GM12878 (cell line): ENCODE measurements around the gene CYB5B. TPM values are rescaled to one million over a fixed set of nuclear protein-coding genes. Genes with fewer than 3 reads are reported as not detected.

Experiments used
- ATAC-seq: fragments of 200-7000 bp; cut with Tn5 transposase; 3 replicates; pipeline ENCODE4 v1.9.1; 2020; ENCODE audit warnings: mild to moderate bottlenecking, moderate library complexity
- Bru-seq: library from RNA; stranded (reverse); fragments of 400-500 nt; gene quantifications from one replicate; lab custom pipeline; 2021; lab: Mats Ljungman, UMichigan
- BruChase-seq, 2 experiments: library from RNA; stranded (reverse); fragments of 400-500 nt; gene quantifications; one replicate each; lab custom pipeline; 2021; lab: Mats Ljungman, UMichigan
- BruUV-seq: library from RNA; stranded (reverse); fragments of 400-500 nt; replicated peaks from 2 replicates; lab custom pipeline; 2021; lab: Mats Ljungman, UMichigan
- CTCF ChIA-PET: fragments of 300-600 bp; sonication (Branson Sonifier 250); formaldehyde crosslinking; extraction: SDS; loops from one replicate; lab custom pipeline; 2021; ENCODE audit warnings: inconsistent platforms; lab: Yijun Ruan, JAX
- POLR2A ChIA-PET: fragments of 350-600 bp; formaldehyde crosslinking; extraction: SDS; loops from one replicate; lab custom pipeline; 2021; ENCODE audit warnings: inconsistent platforms; lab: Charles Lee
- RAD21 ChIA-PET: fragments of 300-600 bp; sonication (Branson Sonifier 250); formaldehyde crosslinking; loops from one replicate; lab custom pipeline; 2023; ENCODE audit warnings: antibody characterized with exemption; ENCODE audit not compliant: unreplicated experiment; lab: Charles Lee
- SMC1A ChIA-PET: fragments of 300-600 bp; sonication (Branson Sonifier 250); formaldehyde crosslinking; loops from one replicate; lab custom pipeline; 2023; ENCODE audit not compliant: unreplicated experiment, uncharacterized antibody; lab: Charles Lee
- DNase-seq: peaks from one replicate; pipeline ENCODE4 v3.0.0-alpha.2; 2011; ENCODE audit warnings: low read depth, low spot score
- FAIRE-seq: peaks from 3 replicates; lab custom pipeline; 2011; peaks lifted over from hg19 to GRCh38; lab: Jason Lieb, UNC
- H2AFZ ChIP-seq: 2 replicates; pipeline ENCODE4 v1.6.0; 2011; ENCODE audit warnings: low read depth, low read length, control low read depth; ENCODE audit not compliant: control insufficient read depth
- H3K27ac ChIP-seq: 2 replicates; pipeline ENCODE4 v1.5.1; 2011; ENCODE audit warnings: control low read depth; ENCODE audit not compliant: control insufficient read depth, insufficient read depth
- H3K27me3 ChIP-seq, 2 experiments: replicated peaks in 1 of 2; 2 replicates each; pipeline versions ENCODE4 v1.6.0 to v1.6.1; 2011; ENCODE audit warnings: low read length in 1 of 2; ENCODE audit not compliant: control insufficient read depth in 2 of 2, insufficient read depth in 2 of 2
- H3K36me3 ChIP-seq, 2 experiments: 2 replicates each; pipeline ENCODE4 v1.5.1; 2011; ENCODE audit warnings: low read length in 1 of 2; ENCODE audit not compliant: control insufficient read depth in 2 of 2, insufficient read depth in 2 of 2
- H3K4me1 ChIP-seq: 2 replicates; pipeline ENCODE4 v1.6.1; 2011; ENCODE audit warnings: mild to moderate bottlenecking, low read length, moderate library complexity, mixed read lengths; ENCODE audit not compliant: control insufficient read depth, insufficient read depth
- H3K4me2 ChIP-seq: 2 replicates; pipeline ENCODE4 v1.6.0; 2011; ENCODE audit warnings: control low read depth; ENCODE audit not compliant: control insufficient read depth, insufficient read depth
- H3K4me3 ChIP-seq: fragments of 200-600 bp; sonication (generic); 2 replicates; pipeline ENCODE4 v1.5.1; 2016
- H3K79me2 ChIP-seq: 2 replicates; pipeline ENCODE4 v1.6.0; 2011; ENCODE audit warnings: low read length; ENCODE audit not compliant: control insufficient read depth, insufficient read depth
- H3K9ac ChIP-seq: 2 replicates; pipeline ENCODE4 v1.8.0; 2011; ENCODE audit warnings: low read length, control low read depth, mixed read lengths; ENCODE audit not compliant: control insufficient read depth, insufficient read depth
- H3K9me3 ChIP-seq: replicated peaks from 3 replicates; pipeline ENCODE4 v1.5.1; 2011; ENCODE audit warnings: mild to moderate bottlenecking, low read length; ENCODE audit not compliant: control insufficient read depth, insufficient read depth
- H4K20me1 ChIP-seq: 2 replicates; pipeline ENCODE4 v1.6.0; 2011; ENCODE audit not compliant: control insufficient read depth, insufficient read depth
- ATF7 ChIP-seq: fragments of 450-650 bp; IDR thresholded peaks from 2 replicates; pipeline ENCODE4 v1.6.1; 2016; ENCODE audit warnings: low read depth, mild to moderate bottlenecking
- BRCA1 ChIP-seq: IDR thresholded peaks from 2 replicates; pipeline ENCODE4 v1.6.1; 2011; ENCODE audit warnings: low read depth, low read length, improper control_type of control experiment
- IRF5 ChIP-seq: fragments of 450-650 bp; IDR thresholded peaks from 2 replicates; pipeline ENCODE4 v1.6.1; 2017; ENCODE audit warnings: borderline replicate concordance
- RFX5 ChIP-seq: IDR thresholded peaks from 2 replicates; pipeline ENCODE4 v1.6.1; 2011; ENCODE audit warnings: low read depth, low read length, improper control_type of control experiment
- SREBF2 ChIP-seq: IDR thresholded peaks from 2 replicates; pipeline ENCODE4 v1.6.1; 2012; ENCODE audit warnings: mild to moderate bottlenecking, low read length
- STAT3 ChIP-seq: IDR thresholded peaks from 2 replicates; pipeline ENCODE4 v1.6.1; 2011; ENCODE audit warnings: low read depth, low read length, improper control_type of control experiment
- ZNF384 ChIP-seq: IDR thresholded peaks from 2 replicates; pipeline ENCODE4 v1.6.1; 2012; ENCODE audit warnings: low read depth, mild to moderate bottlenecking, low read length, improper control_type of control experiment, borderline replicate concordance
- ZNF592 ChIP-seq: fragments of 450-650 bp; IDR thresholded peaks from 2 replicates; pipeline ENCODE4 v1.6.1; 2017; ENCODE audit warnings: mild to moderate bottlenecking, moderate library complexity
- WGBS: methylation state at CpG from one replicate; pipeline ENCODE4 v1.1.6; 2016; ENCODE audit warnings: low lambda C conversion rate; ENCODE audit not compliant: insufficient replicate concordance, insufficient coverage; ENCODE audit errors: missing lambda C conversion rate; 5-methylcytosine and 5-hydroxymethylcytosine counted together
- in situ Hi-C: fragments of 300-500 bp; cut with MboI; formaldehyde crosslinking; loops from 9 replicates; pipeline ENCODE4 v1.14.3; 2018; ENCODE audit warnings: mixed read lengths
- intact Hi-C: fragments of 100-400 bp; cut with micrococcal nuclease; formaldehyde crosslinking; loops from one replicate; pipeline ENCODE4 v1.14.2; 2022; ENCODE audit not compliant: unreplicated experiment
- long read RNA-seq, 2 experiments: library from polyadenylated mRNA; unstranded; transcript quantifications; one replicate each; pipeline ENCODE4 v2.0.0, GENCODE V29; 2019 to 2020
- polyA minus RNA-seq, 3 experiments: library from RNA; depleted of rRNA, polyadenylated mRNA; stranded (reverse); fragments of >200 nt; gene quantifications; 2 replicates each; pipeline ENCODE4 v1.2.3, GENCODE V29; 2011
- polyA plus RNA-seq, 11 experiments: library from polyadenylated mRNA; depleted of rRNA in 4 of 11; unstranded in 6 of 11; stranded (reverse) in 5 of 11; fragments of >200 nt; fragmentation: Nextera tagmentation in 4 of 11; fragmentation: Illumina TruSeq in 1 of 11; extraction: Ambion mirVana in 4 of 11; extraction: Trizol in 1 of 11; gene quantifications; 1 replicate in 1 of 11; 2 replicates in 10 of 11; pipeline versions ENCODE4 v1.2.1 to v1.2.3, GENCODE V29; 2011 to 2016; ENCODE audit warnings: inconsistent platforms in 2 of 11, missing spikeins in 2 of 11, low read depth in 1 of 11
- total RNA-seq, 4 experiments: library from RNA; depleted of rRNA in 3 of 4; stranded (reverse); fragments of >200 nt in 3 of 4; fragmentation: Illumina TruSeq in 1 of 4; extraction: Trizol in 1 of 4; gene quantifications; 2 replicates each; pipeline versions ENCODE4 v1.2.1 to v1.2.3, GENCODE V29; 2013 to 2021
- TF ChIP-seq, protein P1 (sequence below): IDR thresholded peaks from 2 replicates; pipeline ENCODE4 v1.6.1; 2011; ENCODE audit warnings: mild to moderate bottlenecking, low read depth, low read length, moderate library complexity; ENCODE audit not compliant: insufficient replicate concordance

Gene CYB5B, protein sequence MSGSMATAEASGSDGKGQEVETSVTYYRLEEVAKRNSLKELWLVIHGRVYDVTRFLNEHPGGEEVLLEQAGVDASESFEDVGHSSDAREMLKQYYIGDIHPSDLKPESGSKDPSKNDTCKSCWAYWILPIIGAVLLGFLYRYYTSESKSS
- total RNA-seq (2013; cell fraction: nucleolus; rRNA removed): 94.6 and 94.7 TPM in 2 replicates
- total RNA-seq (2014; rRNA removed) (161 and 206 TPM in 2 replicates), total RNA-seq (2014; rRNA removed; fragmentation: Illumina TruSeq; extraction: Trizol) (175 and 180 TPM in 2 replicates), total RNA-seq (2021) (168 TPM in 2 replicates), polyA plus RNA-seq (2011; rRNA removed) (293 and 322 TPM in 2 replicates), polyA plus RNA-seq (2014; fragmentation: Illumina TruSeq; extraction: Trizol) (305 and 355 TPM in 2 replicates), polyA plus RNA-seq (2014; fragmentation: Nextera tagmentation; extraction: Ambion mirVana) (100 to 1,000 TPM; 170 to 182 TPM), polyA plus RNA-seq (2014; rRNA removed) (141 and 145 TPM in 2 replicates), polyA plus RNA-seq (2016; fragmentation: Nextera tagmentation; extraction: Ambion mirVana) (100 to 1,000 TPM; 239 to 244 TPM), polyA minus RNA-seq (2011; rRNA and poly(A)+ RNA removed) (219 and 220 TPM in 2 replicates), Bru-seq, nascent RNA (percentile 84 among the genes with signal in this experiment), BruChase-seq, experiment 1, labeled RNA remaining after a 6-hour chase (percentile 87 among the genes with signal in this experiment), BruChase-seq, experiment 2, labeled RNA remaining after a 2-hour chase (percentile 87 among the genes with signal in this experiment)
- 42.6 TPM for polyA plus RNA-seq (2011; ENCODE audit: low read depth)
- polyA plus RNA-seq (2011; cell fraction: cytosol; rRNA removed): 176 and 203 TPM in 2 replicates
- polyA plus RNA-seq (2011; cell fraction: nucleus; rRNA removed): 71.0 and 74.5 TPM in 2 replicates
- polyA plus RNA-seq (2012): 89.1 and 101 TPM in 2 replicates
- 31.8 and 52.9 TPM in 2 replicates for polyA minus RNA-seq (2011; cell fraction: cytosol; rRNA and poly(A)+ RNA removed)
- polyA minus RNA-seq (2011; cell fraction: nucleus; rRNA and poly(A)+ RNA removed): 32.6 and 58.0 TPM in 2 replicates
- long read RNA-seq, experiment 1, full-length matches to known transcripts: 198 of 206 reads
- long read RNA-seq, experiment 1, partial matches to known transcripts: 1 of 206 reads
- long read RNA-seq, experiment 1, other reads (novel, unspliced or antisense): 7 of 206 reads
- long read RNA-seq, experiment 2, full-length matches to known transcripts: 1,021 of 1,053 reads
- long read RNA-seq, experiment 2, partial matches to known transcripts: 4 of 1,053 reads
- long read RNA-seq, experiment 2, other reads (novel, unspliced or antisense): 28 of 1,053 reads

DNA sequence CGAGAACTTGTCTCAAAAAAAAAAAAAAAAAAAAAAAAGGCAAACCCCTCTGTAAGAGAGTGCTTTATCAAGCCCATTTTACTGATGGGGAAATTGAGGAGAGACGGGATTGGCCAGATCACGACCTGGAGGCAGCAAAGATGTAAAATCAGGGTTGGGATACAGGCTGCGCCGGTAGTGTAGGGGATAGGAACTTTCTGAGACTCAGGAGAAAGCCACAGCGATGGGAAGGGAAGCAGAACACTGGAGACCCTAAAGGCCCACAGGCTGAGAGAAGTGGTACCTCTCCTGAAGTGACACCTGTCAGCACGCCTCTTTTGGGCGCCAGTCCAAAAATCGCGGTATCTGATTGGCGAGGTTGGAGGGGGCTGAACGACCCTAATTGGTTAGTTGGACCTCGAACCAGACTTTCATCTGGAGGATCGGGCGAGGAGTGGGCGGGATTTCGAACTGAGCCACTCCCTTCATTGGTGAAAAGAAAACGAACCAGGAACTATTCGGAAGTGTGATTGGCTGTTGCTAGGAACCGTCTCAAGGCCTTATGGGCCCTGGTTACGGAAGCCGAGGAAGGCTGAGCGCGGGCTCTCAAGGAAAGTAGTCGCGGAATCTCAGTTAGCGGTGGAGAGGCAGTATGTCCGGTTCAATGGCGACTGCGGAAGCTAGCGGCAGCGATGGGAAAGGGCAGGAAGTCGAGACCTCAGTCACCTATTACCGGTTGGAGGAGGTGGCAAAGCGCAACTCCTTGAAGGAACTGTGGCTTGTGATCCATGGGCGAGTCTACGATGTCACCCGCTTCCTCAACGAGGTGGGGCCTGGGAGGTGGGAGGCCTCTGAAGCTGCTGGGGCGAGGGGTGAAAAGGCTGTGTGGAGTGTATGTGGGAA is at the start of gene CYB5B:
TSS of gene CYB5B (plus strand) at position 567 of the 882 bp plus-strand sequence. CDS start at position 632, 65 bp downstream.
- ChIA-PET POLR2A (interaction anchor here (0.5 to 1.7 kb wide), 7 partner anchors 10 to 145 kb away, joined by 3 to 12 read pairs (median 4); no protein-coding TSS in a partner anchor), CTCF (interaction anchor here (0.6 to 1.8 kb wide), 5 partner anchors 11 to 202 kb away, joined by 3 to 9 read pairs (median 6); no protein-coding TSS in a partner anchor), RAD21 (interaction anchor here (0.7 to 1.6 kb wide), 10 partner anchors 11 to 144 kb away, joined by 3 to 9 read pairs (median 4); no protein-coding TSS in a partner anchor), SMC1A (interaction anchor here (0.6 to 2.5 kb wide), 19 partner anchors 9 to 236 kb away, joined by 3 to 13 read pairs (median 4); no protein-coding TSS in a partner anchor)
- H3K4me1 ChIP-seq: no peaks in the 10 kb centered on the region
- peak; percentile 98 for ATAC-seq
- H3K4me3 ChIP-seq: peak within 1 kb of the TSS; percentile 77
- peaks cover 47% of the 10 kb centered on the region for H3K79me2 ChIP-seq
- peak within 1 kb of the TSS; percentile 95 for H2AFZ ChIP-seq
- BruUV-seq: no TSS peak
- peak within 1 kb of the TSS; percentile 78 for H3K27ac ChIP-seq
- H3K27me3 ChIP-seq: no peaks in the 10 kb centered on the region
- H3K4me2 ChIP-seq: peak within 1 kb of the TSS; percentile 84
- peaks cover 4 to 23% of the 10 kb centered on the region in 2 experiments for H3K36me3 ChIP-seq
- DNase-seq: peak; percentile 98
- peaks cover 9% of the 10 kb centered on the region for H3K9me3 ChIP-seq
- peak within 1 kb of the TSS; percentile 65 for H3K9ac ChIP-seq
- peak; percentile 99 for FAIRE-seq
- 4% methylated on average over 39 of the region's 40 CpGs for WGBS
- in situ Hi-C loops: no loop called here
- intact Hi-C loops: loop anchor here (2.0 kb wide), 1 partner anchor 141 kb away; the partner anchor contains the start of gene NFAT5
- H4K20me1 ChIP-seq: no peaks in the 10 kb centered on the region
- TF ChIP-seq BRCA1: no peak
- TF ChIP-seq SREBF2: peak; percentile 72; the same call in 1 of the 2 replicates
- TF ChIP-seq ZNF384: no peak
- TF ChIP-seq, protein P1, sequence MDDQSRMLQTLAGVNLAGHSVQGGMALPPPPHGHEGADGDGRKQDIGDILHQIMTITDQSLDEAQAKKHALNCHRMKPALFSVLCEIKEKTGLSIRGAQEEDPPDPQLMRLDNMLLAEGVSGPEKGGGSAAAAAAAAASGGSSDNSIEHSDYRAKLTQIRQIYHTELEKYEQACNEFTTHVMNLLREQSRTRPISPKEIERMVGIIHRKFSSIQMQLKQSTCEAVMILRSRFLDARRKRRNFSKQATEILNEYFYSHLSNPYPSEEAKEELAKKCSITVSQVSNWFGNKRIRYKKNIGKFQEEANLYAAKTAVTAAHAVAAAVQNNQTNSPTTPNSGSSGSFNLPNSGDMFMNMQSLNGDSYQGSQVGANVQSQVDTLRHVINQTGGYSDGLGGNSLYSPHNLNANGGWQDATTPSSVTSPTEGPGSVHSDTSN: peak; percentile 79
- TF ChIP-seq ZNF592: no peak
- TF ChIP-seq IRF5: no peak
- no peak for TF ChIP-seq STAT3
- peak; percentile 55; the same call in 1 of the 2 replicates for TF ChIP-seq RFX5
- TF ChIP-seq ATF7: no peak
